RWPE1 (cell line): ENCODE data around the gene GABPB1.

ENCODE experiments used
- CTCF ChIA-PET: fragments of 350-600 bp; sonication (Branson Sonifier 250); formaldehyde crosslinking; extraction: SDS; loops from one replicate; lab custom pipeline; 2021; lab: Yijun Ruan, JAX
- POLR2A ChIA-PET: fragments of 400-600 bp; formaldehyde crosslinking; extraction: SDS; loops from one replicate; lab custom pipeline; 2020; ENCODE audit warnings: antibody characterized with exemption; ENCODE audit not compliant: low non-redundant PET; lab: Yijun Ruan, JAX
- DNase-seq: peaks from one replicate; pipeline ENCODE4 v3.0.0; 2012; ENCODE audit warnings: low spot score
- H3K27ac ChIP-seq: fragments of 450-650 bp; 2 replicates; pipeline ENCODE4 v1.5.1; 2017
- TF ChIP-seq, protein P1 (sequence below): fragments of 450-650 bp; conservative IDR thresholded peaks from 2 replicates; pipeline ENCODE4 v1.5.1; 2017; ENCODE audit warnings: low read depth, mild to moderate bottlenecking

The GABPB1 gene

GRCh38 chr15:50358845-50359244 lies 3.8 kb upstream of the GABPB1 start:
- TF ChIP-seq, protein P1, sequence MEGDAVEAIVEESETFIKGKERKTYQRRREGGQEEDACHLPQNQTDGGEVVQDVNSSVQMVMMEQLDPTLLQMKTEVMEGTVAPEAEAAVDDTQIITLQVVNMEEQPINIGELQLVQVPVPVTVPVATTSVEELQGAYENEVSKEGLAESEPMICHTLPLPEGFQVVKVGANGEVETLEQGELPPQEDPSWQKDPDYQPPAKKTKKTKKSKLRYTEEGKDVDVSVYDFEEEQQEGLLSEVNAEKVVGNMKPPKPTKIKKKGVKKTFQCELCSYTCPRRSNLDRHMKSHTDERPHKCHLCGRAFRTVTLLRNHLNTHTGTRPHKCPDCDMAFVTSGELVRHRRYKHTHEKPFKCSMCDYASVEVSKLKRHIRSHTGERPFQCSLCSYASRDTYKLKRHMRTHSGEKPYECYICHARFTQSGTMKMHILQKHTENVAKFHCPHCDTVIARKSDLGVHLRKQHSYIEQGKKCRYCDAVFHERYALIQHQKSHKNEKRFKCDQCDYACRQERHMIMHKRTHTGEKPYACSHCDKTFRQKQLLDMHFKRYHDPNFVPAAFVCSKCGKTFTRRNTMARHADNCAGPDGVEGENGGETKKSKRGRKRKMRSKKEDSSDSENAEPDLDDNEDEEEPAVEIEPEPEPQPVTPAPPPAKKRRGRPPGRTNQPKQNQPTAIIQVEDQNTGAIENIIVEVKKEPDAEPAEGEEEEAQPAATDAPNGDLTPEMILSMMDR, result peak; percentile 39
- POLR2A ChIA-PET, result no interaction called here
- H3K27ac ChIP-seq, result no peak overlapping the region
- CTCF ChIA-PET, result interaction anchor here (0.5 kb wide), 1 partner anchor 90 kb away, joined by 4 read pairs; no protein-coding TSS in a partner anchor
- peak; percentile 28 for DNase-seq

DNA sequence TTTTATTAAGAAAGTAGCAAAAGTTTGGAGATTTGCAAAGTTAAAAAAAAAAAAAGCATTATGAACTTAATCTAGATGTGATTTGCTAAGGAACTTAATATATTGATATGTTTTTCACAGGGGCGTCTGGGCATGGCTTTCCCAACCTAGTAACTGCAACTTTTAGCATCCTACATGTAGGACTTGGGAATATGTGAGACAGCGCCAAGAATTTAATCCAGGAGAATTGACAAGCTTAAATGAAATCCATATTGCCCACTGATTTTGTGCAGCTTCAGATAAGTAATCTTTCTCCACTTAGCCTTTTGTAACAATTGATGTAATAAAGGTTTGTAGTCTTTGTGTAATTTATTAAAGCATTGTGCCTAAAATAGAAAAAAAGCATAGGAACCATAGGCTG lies 982 bp upstream of the GABPB1 start:
- H3K27ac ChIP-seq, result no peak overlapping the region
- ChIA-PET POLR2A (interaction anchor here (0.6 kb wide), 2 partner anchors 10 to 69 kb away, joined by 3 to 4 read pairs; no protein-coding TSS in a partner anchor), CTCF (interaction anchor here (0.6 kb wide), 1 partner anchor 687 kb away, joined by 3 read pairs; no protein-coding TSS in a partner anchor)
- TF ChIP-seq, protein P1, result no peak
- DNase-seq, result no peak

DNA sequence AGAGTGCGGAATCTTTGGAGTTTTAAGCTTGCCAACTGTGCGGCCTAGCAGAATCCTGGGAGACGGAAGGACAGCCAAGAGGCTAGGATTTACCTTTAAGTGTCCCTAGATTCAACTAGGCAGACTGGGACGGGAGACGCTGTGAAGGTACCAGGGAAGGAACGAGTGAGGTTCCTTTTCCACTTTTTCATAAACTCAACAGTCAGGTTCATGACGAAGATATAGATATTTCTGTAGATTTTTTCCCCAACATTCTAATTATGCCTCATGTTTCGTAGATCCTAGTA lies 564 bp upstream of the GABPB1 start:
- POLR2A ChIA-PET, result interaction anchor here (0.6 kb wide), 2 partner anchors 9 to 69 kb away, joined by 3 to 4 read pairs; no protein-coding TSS in a partner anchor
- peak overlapping the region; percentile 96 for H3K27ac ChIP-seq
- DNase-seq, result no peak
- CTCF ChIA-PET, result interaction anchor here (0.6 kb wide), 1 partner anchor 687 kb away, joined by 3 read pairs; no protein-coding TSS in a partner anchor
- TF ChIP-seq, protein P1, result no peak

DNA sequence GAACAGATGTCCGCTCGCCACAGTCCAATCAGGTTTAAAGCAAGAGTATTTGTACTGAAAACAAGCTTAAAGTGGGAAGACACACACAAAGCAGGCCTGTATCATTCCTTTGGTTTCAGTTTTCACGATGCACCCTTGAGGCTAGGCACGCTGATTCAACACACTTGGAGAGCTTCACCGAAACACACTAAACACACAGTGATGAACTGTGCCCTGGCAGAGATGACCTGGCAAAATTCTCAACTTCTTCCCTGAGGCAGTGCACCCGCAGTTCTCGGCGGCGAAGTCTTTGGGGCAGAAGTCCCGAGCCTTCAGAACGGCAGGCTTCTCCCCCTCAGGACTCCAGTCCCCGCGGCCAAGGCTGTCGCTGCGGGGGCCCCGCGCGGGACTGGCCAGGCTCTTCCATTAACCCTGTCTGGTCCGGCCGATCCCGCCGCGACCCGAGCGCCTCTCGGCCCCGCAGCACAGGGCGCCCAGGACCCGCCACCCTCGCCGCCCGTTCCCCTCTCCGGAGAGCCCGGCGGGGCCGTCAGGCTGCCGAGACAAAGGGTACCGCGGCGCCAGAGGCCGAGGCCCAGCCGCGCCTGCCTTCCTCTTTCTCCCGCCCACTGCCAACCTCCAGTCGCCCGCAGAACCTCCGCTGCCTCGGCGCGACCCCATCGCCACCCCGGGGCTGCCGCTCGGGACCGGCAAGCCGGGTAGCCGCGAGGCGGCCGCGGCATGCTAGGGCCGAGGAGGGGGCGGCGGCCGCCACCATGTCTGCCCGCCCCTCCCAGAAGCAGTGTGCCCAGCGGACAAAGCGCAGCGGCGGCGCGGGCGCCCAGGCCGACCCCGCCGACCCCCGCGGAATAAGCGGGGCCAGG lies 792 bp downstream of the GABPB1 start:
- TF ChIP-seq, protein P1, result no peak
- peak overlapping the region; percentile 96 for H3K27ac ChIP-seq
- DNase-seq, result peak; percentile 56
- ChIA-PET CTCF (no interaction called here), POLR2A (interaction anchor here (0.7 kb wide), 1 partner anchor 31 kb away, joined by 3 read pairs; no protein-coding TSS in a partner anchor)

- TF ChIP-seq, protein P1, result no peak
- ChIA-PET POLR2A (no interaction called here), CTCF (no interaction called here)
- H3K27ac ChIP-seq, result peak overlapping the region; percentile 96
- DNase-seq, result peak; percentile 45
Observed at GRCh38 chr15:50353251-50353974, 1.6 kb downstream of the GABPB1 start.

- ChIA-PET CTCF (interaction anchor here (0.6 kb wide), 1 partner anchor 11 kb away, joined by 3 read pairs; no protein-coding TSS in a partner anchor), POLR2A (no interaction called here)
- H3K27ac ChIP-seq, result no peak overlapping the region
- no peak for DNase-seq
- TF ChIP-seq, protein P1, result no peak
Observed at GRCh38 chr15:50350621-50351020, 4.4 kb downstream of the GABPB1 start.
